HUES64 (cell line): ENCODE results near the gene HSPA14. TPM values are rescaled to one million over a fixed set of nuclear protein-coding genes. Genes with fewer than 3 reads are reported as not detected.
"Not testable (repeated sequence)": the region's sequence is repeated elsewhere in the genome, so short reads cannot be mapped to it uniquely, and the experiment has no call there.

Experiments
- H3K27ac ChIP-seq: 2 replicates; pipeline ENCODE4 v1.7.0; 2013; ENCODE audit warnings: low read depth, low read length, inconsistent platforms
- H3K27me3 ChIP-seq: 2 replicates; pipeline ENCODE4 v1.6.1; 2013; ENCODE audit warnings: mild to moderate bottlenecking, low read length; ENCODE audit not compliant: insufficient read depth
- H3K36me3 ChIP-seq: 2 replicates; pipeline ENCODE4 v1.6.1; 2013; ENCODE audit warnings: mild to moderate bottlenecking, low read length; ENCODE audit not compliant: insufficient read depth
- H3K4me1 ChIP-seq: 2 replicates; pipeline ENCODE4 v1.6.1; 2013; ENCODE audit warnings: mild to moderate bottlenecking, low read length, moderate library complexity; ENCODE audit not compliant: insufficient read depth
- H3K4me3 ChIP-seq: 2 replicates; pipeline ENCODE4 v1.5.1; 2013; ENCODE audit warnings: mild to moderate bottlenecking, low read length, moderate library complexity
- H3K9ac ChIP-seq: 2 replicates; pipeline ENCODE4 v1.6.1; 2013; ENCODE audit warnings: mild to moderate bottlenecking, low read depth, low read length
- H3K9me3 ChIP-seq: 2 replicates; pipeline ENCODE4 v1.6.1; 2013; ENCODE audit warnings: low read depth, low read length; ENCODE audit not compliant: insufficient read depth
- WGBS: fragments of 150-250, 120-280 bp; methylation state at CpG from one replicate; pipeline ENCODE4 v1.1.7; 2013; ENCODE audit warnings: missing lambda C conversion rate; 5-methylcytosine and 5-hydroxymethylcytosine counted together
- polyA plus RNA-seq, 2 experiments: library from polyadenylated mRNA; stranded (reverse); fragments of 50-300 nt; gene quantifications; one replicate each; pipeline ENCODE4 v1.2.3, GENCODE V29; 2013

HSPA14 gene
- polyA plus RNA-seq (2013, experiment 1 of 2), result 34.1 TPM
- 32.3 TPM for polyA plus RNA-seq (2013, experiment 2 of 2)

DNA sequence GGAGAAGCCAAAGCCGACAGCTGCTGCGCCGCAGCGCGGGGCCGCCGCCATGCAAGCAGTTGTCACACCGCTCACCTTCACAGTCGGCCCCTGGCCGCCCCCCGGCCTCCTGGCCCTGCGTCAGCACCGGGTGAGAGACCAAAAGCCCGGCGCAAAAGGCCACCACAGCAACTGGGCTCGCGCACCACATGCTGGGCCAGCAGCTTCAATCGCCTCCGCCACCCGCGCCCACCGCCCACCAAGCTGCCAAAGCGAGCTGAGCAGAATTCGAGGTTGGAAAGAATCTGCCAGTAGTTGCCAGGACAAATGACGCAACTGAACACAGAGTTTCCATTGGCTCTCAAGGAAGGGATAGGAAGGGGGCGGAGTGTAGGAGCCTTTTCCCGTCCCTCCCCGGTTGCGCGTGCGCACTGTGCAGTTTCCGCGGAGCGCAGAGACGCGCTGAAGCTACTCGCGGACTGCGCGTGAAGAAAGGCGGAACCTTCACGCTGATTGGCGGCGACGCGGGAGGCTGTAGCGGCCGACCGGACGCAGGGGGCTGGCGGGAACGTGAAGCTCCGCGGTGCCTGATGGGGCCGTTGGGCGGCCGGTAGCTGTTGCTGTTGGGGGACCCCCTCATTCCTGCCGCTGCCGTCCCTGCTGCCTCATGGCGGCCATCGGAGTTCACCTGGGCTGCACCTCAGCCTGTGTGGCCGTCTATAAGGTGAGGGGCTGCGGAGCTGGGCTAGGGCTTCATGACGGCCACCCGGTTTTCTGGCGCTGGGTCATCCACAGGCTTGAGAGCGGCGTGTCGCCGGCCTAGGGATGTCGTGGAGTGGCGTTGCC, at the start of gene HSPA14, which contains the start of the genes CDNF and MSANTD7:
Gene HSPA14 (plus strand): TSS at position 550 of the 825 bp plus-strand sequence. CDS start 97 bp downstream, at position 647.
Gene CDNF (minus strand): TSS at position 281 of the 825 bp plus-strand sequence. CDS start 91 bp downstream, at position 190.
Gene MSANTD7 (plus strand): TSS at position 550 of the 825 bp plus-strand sequence. CDS start 3,979 bp downstream, outside the sequence.
- under 1% methylated on average over 72 of the region's 72 CpGs for WGBS
- Histone ChIP-seq H3K27ac (peak within 1 kb of the TSS; percentile 98), H3K9me3 (no peaks in the 10 kb centered on the region), H3K27me3 (no peaks in the 10 kb centered on the region), H3K4me3 (peak within 1 kb of the TSS; percentile 97), H3K4me1 (peaks cover 13% of the 10 kb centered on the region; the same call in 1 of the 2 replicates), H3K36me3 (peaks cover 31% of the 10 kb centered on the region), H3K9ac (peak within 1 kb of the TSS; percentile 97)

DNA sequence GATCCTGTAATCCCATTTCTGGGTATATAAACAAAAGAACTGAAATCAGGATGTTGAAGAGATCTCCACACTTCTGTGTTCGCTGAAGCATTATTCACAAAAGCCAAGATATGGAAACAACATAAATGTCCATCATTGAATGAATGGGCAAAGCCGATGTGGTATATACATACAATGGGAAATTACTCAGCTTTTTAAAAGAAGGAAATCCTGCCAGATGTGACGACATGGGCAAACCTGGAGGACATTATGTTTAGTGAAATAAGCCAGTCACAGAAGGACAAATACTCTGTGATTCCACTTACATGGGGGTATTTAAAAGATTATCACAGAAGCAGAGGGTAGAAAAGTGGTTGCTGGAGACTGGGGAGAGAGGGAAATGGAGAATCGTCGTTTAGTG, 39.5 kb upstream of the HSPA14 start:
- Histone ChIP-seq H3K27ac (no peak overlapping the region), H3K4me1 (no peaks in the 10 kb centered on the region), H3K27me3 (no peaks in the 10 kb centered on the region), H3K9ac (no peak overlapping the region), H3K9me3 (no peaks in the 10 kb centered on the region), H3K36me3 (no peaks in the 10 kb centered on the region), H3K4me3 (no peak overlapping the region)
- 62% methylated on average over 3 of the region's 5 CpGs for WGBS

DNA sequence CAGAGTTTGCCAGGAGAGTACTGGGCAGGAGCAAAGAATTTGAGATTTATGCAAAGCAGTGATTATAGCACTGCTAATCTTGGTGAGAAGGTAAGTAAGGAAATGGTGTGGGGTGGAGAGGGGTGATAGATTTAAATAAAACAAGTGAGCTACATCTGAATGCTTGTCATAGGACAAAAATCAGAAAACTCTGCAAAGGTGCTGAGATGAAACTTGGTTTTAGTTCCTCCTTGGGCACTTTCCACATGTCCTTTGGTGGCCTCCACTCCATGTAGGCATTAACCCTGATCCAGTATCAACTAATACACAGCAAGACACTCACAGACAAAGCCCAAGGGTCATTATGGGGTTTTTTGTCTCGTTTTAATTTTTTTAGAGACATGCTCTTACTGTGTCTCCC, 37.7 kb upstream of the HSPA14 start:
- 100% methylated on average over 1 of the region's 1 CpG for WGBS
- Histone ChIP-seq H3K9ac (no peak overlapping the region), H3K4me3 (no peak overlapping the region), H3K27me3 (no peaks in the 10 kb centered on the region), H3K4me1 (no peaks in the 10 kb centered on the region), H3K27ac (no peak overlapping the region), H3K36me3 (no peaks in the 10 kb centered on the region), H3K9me3 (no peaks in the 10 kb centered on the region)

GRCh38 chr10:14801723-14802122, 36.4 kb upstream of the HSPA14 start:
- H3K27ac ChIP-seq, result no peak overlapping the region
- H3K4me1 ChIP-seq, result no peaks in the 10 kb centered on the region
- 90% methylated on average over 5 of the region's 5 CpGs for WGBS
- no peak overlapping the region for H3K4me3 ChIP-seq
- no peaks in the 10 kb centered on the region for H3K9me3 ChIP-seq
- no peaks in the 10 kb centered on the region for H3K36me3 ChIP-seq
- no peaks in the 10 kb centered on the region for H3K27me3 ChIP-seq
- H3K9ac ChIP-seq, result no peak overlapping the region

DNA sequence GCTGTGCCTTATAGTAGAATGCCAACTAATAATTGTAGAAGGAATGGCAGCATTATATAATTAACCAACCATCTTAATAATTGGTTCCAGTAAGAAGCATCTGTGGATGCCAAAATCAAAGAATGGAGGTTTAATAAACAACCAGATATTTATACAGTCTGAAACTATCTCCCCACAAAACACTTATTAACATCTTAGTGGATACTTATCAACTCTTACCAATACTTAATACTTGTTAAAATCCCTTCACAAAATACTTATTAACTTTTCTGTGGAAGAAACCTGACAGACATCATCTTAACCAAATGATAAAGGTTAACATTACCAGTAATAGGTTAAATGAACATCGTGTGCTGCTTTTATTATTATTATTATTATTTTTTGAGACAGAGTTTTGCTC, 34.3 kb upstream of the HSPA14 start:
- no peak overlapping the region for H3K27ac ChIP-seq
- no peaks in the 10 kb centered on the region for H3K9me3 ChIP-seq

DNA sequence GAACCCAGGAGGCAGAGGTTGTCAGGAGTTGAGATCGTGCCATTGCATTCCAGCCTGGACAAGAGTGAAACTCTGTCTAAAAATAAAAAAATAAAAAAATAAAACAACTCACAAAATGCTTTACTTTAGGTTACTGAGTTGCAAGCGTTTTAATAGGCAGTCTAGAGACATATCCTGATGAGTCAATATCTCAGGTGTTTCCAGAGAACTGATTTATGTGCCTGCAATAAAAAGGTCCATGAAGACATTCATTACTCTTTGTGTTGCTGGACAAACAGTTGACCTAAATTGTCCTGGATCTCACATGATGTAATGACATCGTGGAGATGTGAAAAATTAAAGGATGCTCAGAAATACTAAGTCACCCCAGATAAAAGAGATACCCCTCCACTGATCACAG, 31.8 kb upstream of the HSPA14 start:
- WGBS, result 87% methylated on average over 3 of the region's 3 CpGs
- no peaks in the 10 kb centered on the region for H3K9me3 ChIP-seq
- H3K4me3 ChIP-seq, result no peak overlapping the region
- peaks cover 6% of the 10 kb centered on the region; the same call in 1 of the 2 replicates for H3K4me1 ChIP-seq
- H3K36me3 ChIP-seq, result no peaks in the 10 kb centered on the region
- no peak overlapping the region for H3K27ac ChIP-seq
- no peaks in the 10 kb centered on the region for H3K27me3 ChIP-seq
- H3K9ac ChIP-seq, result no peak overlapping the region

More for the DNA sequence above, 34.3 kb upstream of the HSPA14 start:
- Histone ChIP-seq H3K27me3 (no peaks in the 10 kb centered on the region), H3K36me3 (no peaks in the 10 kb centered on the region), H3K4me3 (no peak overlapping the region), H3K4me1 (no peaks in the 10 kb centered on the region), H3K9ac (no peak overlapping the region)
- WGBS, result no CpG with 5 or more reads among the region's 1 CpG

DNA sequence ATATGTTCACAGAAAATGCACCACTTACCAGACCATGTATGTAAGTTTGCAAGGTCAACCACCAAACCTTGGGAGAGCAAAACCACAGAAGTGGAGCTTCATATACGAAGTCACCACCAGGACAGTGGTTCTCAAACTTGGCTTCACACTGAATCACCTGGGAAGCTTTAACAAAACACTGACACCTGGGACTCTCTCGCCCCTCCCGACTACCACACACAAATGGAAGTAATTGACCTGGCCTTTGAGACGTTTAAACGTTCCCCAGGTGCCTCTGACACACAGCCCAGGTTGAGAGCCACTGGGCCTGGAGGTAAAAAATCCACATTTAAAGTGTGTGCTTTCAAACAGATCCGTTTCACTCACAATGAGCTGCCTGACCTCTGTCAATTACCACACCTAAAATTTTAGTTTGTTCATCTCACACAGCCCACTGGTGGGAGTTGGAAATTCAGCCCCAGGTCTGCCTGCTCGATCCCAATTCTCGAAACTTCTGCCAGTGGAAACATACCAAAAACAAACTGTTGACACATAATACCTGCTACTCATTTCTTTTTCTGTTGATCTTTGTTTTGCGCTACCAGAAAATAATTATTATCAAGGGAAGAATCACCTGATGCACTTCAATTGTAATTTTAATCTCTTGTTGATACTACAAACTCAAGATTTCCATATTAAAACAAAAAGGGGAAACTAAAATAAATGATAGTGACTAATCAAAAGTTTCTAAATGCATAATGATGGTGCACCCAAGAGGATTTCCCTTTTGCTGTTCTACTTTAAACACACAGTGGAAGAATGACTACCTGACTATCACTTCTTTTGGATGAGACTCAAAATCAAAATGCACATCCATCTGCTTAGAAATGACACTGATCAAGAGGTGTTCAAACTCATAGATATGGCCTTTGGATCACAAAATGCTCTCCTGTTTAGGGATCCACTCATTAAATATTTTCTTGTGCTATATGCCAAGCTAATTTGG, 26.8 kb upstream of the HSPA14 start:
- 82% methylated on average over 9 of the region's 9 CpGs for WGBS
- H3K4me1 ChIP-seq, result peaks cover 9% of the 10 kb centered on the region; the same call in 1 of the 2 replicates
- no peaks in the 10 kb centered on the region for H3K36me3 ChIP-seq
- H3K9ac ChIP-seq, result no peak overlapping the region
- H3K27ac ChIP-seq, result no peak overlapping the region
- H3K4me3 ChIP-seq, result no peak overlapping the region
- no peaks in the 10 kb centered on the region for H3K9me3 ChIP-seq
- H3K27me3 ChIP-seq, result no peaks in the 10 kb centered on the region

GRCh38 chr10:14812271-14812670, 25.8 kb upstream of the HSPA14 start:
- no peaks in the 10 kb centered on the region for H3K9me3 ChIP-seq
- 96% methylated on average over 3 of the region's 3 CpGs for WGBS
- H3K36me3 ChIP-seq, result no peaks in the 10 kb centered on the region
- peaks cover 9% of the 10 kb centered on the region; the same call in 1 of the 2 replicates for H3K4me1 ChIP-seq
- no peak overlapping the region for H3K4me3 ChIP-seq
- H3K27me3 ChIP-seq, result no peaks in the 10 kb centered on the region
- H3K9ac ChIP-seq, result no peak overlapping the region
- no peak overlapping the region for H3K27ac ChIP-seq

GRCh38 chr10:14815681-14816080, 22.4 kb upstream of the HSPA14 start:
- H3K4me1 ChIP-seq, result peaks cover 9% of the 10 kb centered on the region; the same call in 1 of the 2 replicates
- no peaks in the 10 kb centered on the region for H3K27me3 ChIP-seq
- no peaks in the 10 kb centered on the region for H3K9me3 ChIP-seq
- H3K4me3 ChIP-seq, result no peak overlapping the region
- no peak overlapping the region for H3K27ac ChIP-seq
- no peaks in the 10 kb centered on the region for H3K36me3 ChIP-seq
- WGBS, result 98% methylated on average over 6 of the region's 6 CpGs
- H3K9ac ChIP-seq, result no peak overlapping the region

- WGBS, result 97% methylated on average over 7 of the region's 7 CpGs
- not testable (repeated sequence) for H3K27me3 ChIP-seq, H3K9me3 ChIP-seq, H3K4me3 ChIP-seq, H3K4me1 ChIP-seq, H3K36me3 ChIP-seq, H3K9ac ChIP-seq, H3K27ac ChIP-seq
Measured at GRCh38 chr10:14816717-14817116, 21.4 kb upstream of the HSPA14 start.
